Smooth muscle cell of the coronary artery (primary cell): Measurements from ENCODE around the gene OR6J1. TPM values are rescaled to one million over a fixed set of nuclear protein-coding genes. Genes with fewer than 3 reads are reported as not detected.

Experiments
- total RNA-seq: library from RNA; depleted of rRNA; stranded (reverse); fragments of >200 nt; gene quantifications from 2 replicates; pipeline ENCODE4 v1.2.3, GENCODE V29; 2014; ENCODE audit warnings: low replicate concordance

OR6J1 gene
- total RNA-seq = not detected in 2 replicates

DNA sequence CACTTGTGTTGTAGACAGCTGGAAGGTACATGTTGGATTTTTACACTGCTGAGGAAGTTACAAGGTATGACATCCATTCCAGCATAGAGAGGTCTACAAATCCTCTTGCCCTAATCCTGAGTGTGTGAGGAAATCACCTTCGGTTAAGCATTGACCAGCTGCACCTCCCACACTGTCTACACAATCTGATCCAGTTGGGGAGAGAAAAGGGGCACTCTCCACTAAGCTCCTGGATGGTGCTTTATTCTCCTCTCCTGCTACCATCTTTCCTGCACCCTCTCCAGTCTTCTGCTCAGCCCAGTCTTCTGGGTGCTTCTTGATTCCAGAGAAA, at the start of gene OR6J1:
OR6J1 (minus strand) TSS at position 48 of the 331 bp plus-strand sequence. CDS start 9,541 bp downstream, outside the sequence.

DNA sequence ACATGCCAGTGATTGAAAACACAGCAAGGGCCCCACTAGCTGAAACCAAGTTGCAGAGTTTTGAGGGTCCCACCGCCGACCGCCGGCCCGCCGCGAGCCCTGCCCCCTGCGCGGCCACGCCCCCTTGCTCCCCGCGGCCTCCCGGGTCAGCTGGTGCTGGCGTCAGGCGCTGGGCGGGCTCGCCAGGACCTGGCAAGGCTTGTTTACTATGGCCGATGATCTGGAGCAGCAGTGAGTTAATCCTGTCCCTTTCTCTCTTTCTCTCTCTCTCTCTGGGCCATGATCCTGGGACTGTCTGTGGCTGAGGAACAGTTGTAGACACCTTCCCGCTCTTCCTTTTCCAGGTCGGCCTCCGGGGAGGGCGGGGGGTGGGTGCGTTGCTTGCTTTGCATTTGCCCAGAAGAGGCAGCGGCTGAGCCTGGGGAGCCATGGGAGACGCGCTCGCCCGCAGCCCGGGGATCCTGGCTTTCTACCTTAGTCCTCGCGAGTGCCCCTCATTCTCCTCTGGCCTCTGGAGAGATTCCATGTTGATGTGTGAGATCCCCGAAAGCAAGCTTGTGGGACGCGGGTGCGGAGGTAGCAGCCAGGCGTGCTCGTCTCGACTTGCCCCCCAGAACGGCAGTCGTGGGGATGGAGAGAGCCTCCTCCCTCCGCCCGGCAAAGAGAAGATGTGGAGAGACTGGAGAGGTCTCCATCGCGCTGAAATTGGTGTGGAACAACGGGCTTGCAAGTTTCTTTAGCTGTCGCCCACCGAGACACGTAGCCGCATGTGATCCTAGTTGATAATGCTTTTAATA, 45.9 kb downstream of the OR6J1 start, which contains the start of gene ABHD4:
ABHD4 (plus strand) TSS at position 202 of the 797 bp plus-strand sequence; CDS start at position 209, 7 bp downstream.

GRCh38 chr14:22589096-22589839, 54.9 kb downstream of the OR6J1 start, which contains the start of gene DAD1:
Gene DAD1, minus strand, starts transcription at chr14:22589224. Its CDS starts 67 bp downstream, at chr14:22589157.

Other genes with a start within 250 kb of the OR6J1 start
- 148 and 382 TPM in 2 replicates for gene DAD1, start 55.1 kb downstream of the OR6J1 start, total RNA-seq
- 16.3 and 18.1 TPM in 2 replicates for gene ABHD4, start 46.1 kb downstream of the OR6J1 start, total RNA-seq
- 31.8 and 84.5 TPM in 2 replicates for gene OXA1L, start 122.3 kb upstream of the OR6J1 start, total RNA-seq
- 1.2 and 16.2 TPM in 2 replicates for gene SLC7A7, start 171.1 kb upstream of the OR6J1 start, total RNA-seq
- 39.5 and 75.6 TPM in 2 replicates for gene MRPL52, start 185.5 kb upstream of the OR6J1 start, total RNA-seq
- gene MMP14, start 192.2 kb upstream of the OR6J1 start, total RNA-seq = 361 and 371 TPM in 2 replicates
- 47.1 and 59.4 TPM in 2 replicates for gene LRP10, start 227.4 kb upstream of the OR6J1 start, total RNA-seq
- 0.08 TPM in 1 of 2 replicates, not detected in the other for gene REM2, start 238.9 kb upstream of the OR6J1 start, total RNA-seq